Activated T-cell treated with anti-CD3 and anti-CD28 coated beads, Interleukin-2, amount 50 U/mL, for 24 hours (primary cell): ENCODE data around the gene CTIF.

Experiments
- DNase-seq: peaks from one replicate; pipeline ENCODE4 v3.0.0-alpha.2; 2020
- H3K27ac Mint-ChIP-seq: 2 replicates; pipeline ENCODE4 v1.8.0; 2020; ENCODE audit warnings: mild to moderate bottlenecking, mixed read lengths
- H3K27me3 Mint-ChIP-seq: 2 replicates; pipeline ENCODE4 v1.8.0; 2020; ENCODE audit warnings: mixed read lengths
- H3K36me3 Mint-ChIP-seq: 2 replicates; pipeline ENCODE4 v1.8.0; 2020; ENCODE audit warnings: low read depth, mixed read lengths
- H3K4me1 Mint-ChIP-seq: 2 replicates; pipeline ENCODE4 v1.8.0; 2020; ENCODE audit warnings: low read depth, mixed read lengths
- H3K4me3 Mint-ChIP-seq: 2 replicates; pipeline ENCODE4 v1.8.0; 2020; ENCODE audit warnings: mild to moderate bottlenecking, moderate library complexity, mixed read lengths
- H3K9me3 Mint-ChIP-seq: 2 replicates; pipeline ENCODE4 v1.8.0; 2020; ENCODE audit warnings: mixed read lengths

CTIF gene

DNA sequence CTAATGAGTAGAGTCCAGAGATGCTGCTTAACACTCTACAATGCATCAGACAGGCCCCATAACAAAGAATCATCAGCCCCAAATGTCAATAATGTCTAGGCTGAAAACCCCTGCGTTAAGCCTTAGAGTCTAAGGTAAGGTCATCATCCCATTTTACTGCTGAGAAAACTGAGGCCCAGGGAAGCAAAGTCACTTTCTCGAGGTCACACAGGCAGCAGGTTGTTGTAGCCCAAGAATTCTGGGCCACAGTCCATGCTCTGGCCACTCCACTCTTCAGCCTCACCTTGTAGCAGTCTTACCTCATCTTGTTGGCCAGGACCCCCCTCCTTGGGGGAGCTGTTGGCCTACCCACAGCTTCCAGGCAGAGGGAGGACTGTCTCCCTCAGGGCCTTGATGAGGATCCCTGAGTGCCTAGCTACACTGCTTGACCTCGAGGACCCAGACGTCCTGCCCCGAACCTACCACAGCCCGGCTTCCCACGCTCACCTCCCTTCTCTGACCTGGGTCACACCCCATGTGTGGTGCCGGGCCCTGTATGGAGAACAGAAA lies 357.6 kb downstream of the CTIF start:
- H3K27me3 Mint-ChIP-seq = no peaks in the 10 kb centered on the region
- H3K9me3 Mint-ChIP-seq = peaks cover 6% of the 10 kb centered on the region
- H3K4me3 Mint-ChIP-seq = no peak overlapping the region
- no peak overlapping the region for H3K27ac Mint-ChIP-seq
- peaks cover 13% of the 10 kb centered on the region for H3K4me1 Mint-ChIP-seq
- H3K36me3 Mint-ChIP-seq = no peaks in the 10 kb centered on the region
- no peak for DNase-seq

- Mint-ChIP-seq H3K9me3 (peaks cover 6% of the 10 kb centered on the region), H3K36me3 (no peaks in the 10 kb centered on the region), H3K27ac (no peak overlapping the region), H3K27me3 (no peaks in the 10 kb centered on the region), H3K4me3 (no peak overlapping the region), H3K4me1 (peaks cover 13% of the 10 kb centered on the region)
- DNase-seq = no peak
These were observed 358.2 kb downstream of the CTIF start for GRCh38 chr18:48896875-48897511.

DNA sequence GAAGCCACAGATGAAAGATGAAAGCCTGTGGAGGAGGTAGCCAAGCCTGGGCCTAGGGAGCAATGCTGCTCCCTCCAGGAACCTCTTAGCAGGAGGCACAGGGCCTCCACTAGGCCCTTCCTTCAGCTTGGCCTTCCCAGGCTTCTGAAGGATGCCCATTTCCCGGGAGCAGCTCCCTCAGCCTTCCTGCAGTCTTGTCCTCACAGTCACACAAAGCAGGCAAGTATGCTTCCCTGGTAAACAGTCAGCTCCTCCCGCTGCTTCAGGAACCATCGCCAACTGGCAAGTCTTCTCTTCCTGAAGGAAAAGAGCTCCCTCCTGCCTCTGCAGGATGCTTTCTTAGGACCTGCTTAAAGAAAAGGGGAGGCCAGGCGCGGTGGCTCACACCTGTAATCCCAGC lies 358.7 kb downstream of the CTIF start:
- Mint-ChIP-seq H3K4me1 (peaks cover 13% of the 10 kb centered on the region), H3K27me3 (no peaks in the 10 kb centered on the region), H3K4me3 (no peak overlapping the region), H3K9me3 (peaks cover 6% of the 10 kb centered on the region), H3K36me3 (no peaks in the 10 kb centered on the region), H3K27ac (no peak overlapping the region)
- DNase-seq = no peak

DNA sequence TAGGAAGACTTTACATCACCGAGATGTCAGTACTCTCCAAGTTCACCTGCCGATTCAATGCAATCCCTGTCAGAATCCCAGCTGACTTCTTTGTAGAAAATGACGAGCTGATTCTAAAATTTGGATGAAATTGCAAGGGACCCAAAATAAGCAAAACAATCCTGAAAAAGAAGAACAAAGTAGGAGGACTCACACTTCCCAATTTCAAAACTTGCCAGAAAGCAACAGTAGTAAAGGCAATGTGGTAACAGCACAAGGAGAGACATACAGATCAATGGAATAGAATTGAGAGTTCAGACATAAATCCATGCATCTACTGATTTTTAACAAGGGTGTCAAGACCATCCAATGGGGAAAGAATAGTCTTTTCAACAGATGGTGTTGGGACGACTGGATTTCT lies 359.7 kb downstream of the CTIF start:
- Mint-ChIP-seq H3K4me1 (peaks cover 13% of the 10 kb centered on the region), H3K27ac (no peak overlapping the region), H3K36me3 (no peaks in the 10 kb centered on the region), H3K4me3 (no peak overlapping the region), H3K9me3 (peaks cover 6% of the 10 kb centered on the region), H3K27me3 (no peaks in the 10 kb centered on the region)
- no peak for DNase-seq

DNA sequence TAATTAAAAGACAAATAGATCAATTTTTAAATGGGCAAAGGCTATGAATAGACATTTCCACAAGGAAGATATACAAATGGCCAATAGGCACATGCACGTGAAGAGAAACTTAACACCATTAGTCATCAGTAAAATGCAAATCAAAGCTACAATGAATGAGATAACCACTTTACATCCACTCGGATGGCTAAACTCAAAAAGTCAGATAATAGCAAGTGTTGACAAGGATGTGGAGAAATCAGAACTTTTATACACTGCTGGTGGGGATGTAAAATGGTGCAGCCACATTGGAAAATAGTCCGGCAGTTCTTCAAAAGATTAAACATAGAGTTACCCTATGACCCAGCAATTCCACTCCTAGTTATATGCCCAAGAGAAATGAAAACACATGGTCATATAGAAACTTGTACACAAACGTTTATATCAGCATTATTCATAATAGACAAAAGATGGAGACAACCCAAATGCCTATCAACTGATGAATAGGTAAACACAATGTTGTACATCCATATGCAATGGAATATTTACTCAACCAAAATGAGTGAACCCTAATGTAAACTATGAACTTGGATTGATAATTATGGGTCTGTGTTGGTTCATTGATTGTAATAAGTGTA lies 360.8 kb downstream of the CTIF start:
- no peaks in the 10 kb centered on the region for H3K27me3 Mint-ChIP-seq

GRCh38 chr18:48900469-48900868 lies 361.6 kb downstream of the CTIF start:
- no peak overlapping the region for H3K4me3 Mint-ChIP-seq
- DNase-seq = no peak
- H3K27me3 Mint-ChIP-seq = no peaks in the 10 kb centered on the region
- H3K9me3 Mint-ChIP-seq = peaks cover 14% of the 10 kb centered on the region
- H3K4me1 Mint-ChIP-seq = peaks cover 13% of the 10 kb centered on the region
- no peaks in the 10 kb centered on the region for H3K36me3 Mint-ChIP-seq
- H3K27ac Mint-ChIP-seq = no peak overlapping the region

More for the DNA sequence above, 360.8 kb downstream of the CTIF start:
- no peak for DNase-seq
- Mint-ChIP-seq H3K27ac (no peak overlapping the region), H3K36me3 (no peaks in the 10 kb centered on the region), H3K9me3 (peaks cover 14% of the 10 kb centered on the region), H3K4me1 (peaks cover 13% of the 10 kb centered on the region), H3K4me3 (no peak overlapping the region)

DNA sequence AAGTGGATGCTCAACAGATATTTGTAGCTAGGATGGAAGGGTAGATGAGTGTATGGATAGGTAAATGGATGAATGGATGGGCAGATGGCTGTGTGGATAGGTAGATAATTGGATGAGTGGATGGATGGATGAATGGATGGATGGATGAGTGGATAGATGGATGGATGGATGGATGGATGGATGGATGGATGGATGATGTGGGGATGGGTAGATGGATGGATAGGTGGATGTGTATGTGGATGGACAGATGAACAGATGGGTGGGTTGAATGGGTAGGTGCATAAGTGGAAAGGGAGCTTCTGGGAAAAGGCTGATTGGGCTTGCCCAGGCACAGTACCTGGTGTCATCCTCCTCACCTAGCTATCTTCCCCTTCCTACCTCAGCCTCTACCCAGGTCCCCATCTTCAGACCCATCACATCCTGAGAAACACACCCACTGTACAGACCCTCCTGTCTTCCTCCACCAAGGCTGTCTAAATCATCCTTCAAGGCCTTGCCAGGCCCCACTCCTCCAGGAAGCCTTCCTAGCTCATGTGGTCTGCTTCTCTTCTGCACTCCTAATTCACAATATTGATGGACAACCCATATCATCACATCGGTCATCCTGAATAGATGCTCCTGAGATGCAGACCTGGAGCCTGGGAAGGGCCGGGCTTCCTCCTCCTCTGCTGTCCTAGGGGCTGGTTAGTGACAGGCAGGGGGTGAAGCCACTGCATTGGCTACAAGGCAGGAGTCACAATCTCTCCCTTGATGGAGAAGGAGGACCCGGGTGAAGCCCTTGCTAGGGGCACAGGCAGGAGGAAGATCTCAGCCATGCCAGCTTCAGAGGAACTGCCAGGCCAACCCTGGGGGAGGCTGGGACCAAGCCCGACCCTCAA lies 362.6 kb downstream of the CTIF start:
- no peaks in the 10 kb centered on the region for H3K27me3 Mint-ChIP-seq

DNA sequence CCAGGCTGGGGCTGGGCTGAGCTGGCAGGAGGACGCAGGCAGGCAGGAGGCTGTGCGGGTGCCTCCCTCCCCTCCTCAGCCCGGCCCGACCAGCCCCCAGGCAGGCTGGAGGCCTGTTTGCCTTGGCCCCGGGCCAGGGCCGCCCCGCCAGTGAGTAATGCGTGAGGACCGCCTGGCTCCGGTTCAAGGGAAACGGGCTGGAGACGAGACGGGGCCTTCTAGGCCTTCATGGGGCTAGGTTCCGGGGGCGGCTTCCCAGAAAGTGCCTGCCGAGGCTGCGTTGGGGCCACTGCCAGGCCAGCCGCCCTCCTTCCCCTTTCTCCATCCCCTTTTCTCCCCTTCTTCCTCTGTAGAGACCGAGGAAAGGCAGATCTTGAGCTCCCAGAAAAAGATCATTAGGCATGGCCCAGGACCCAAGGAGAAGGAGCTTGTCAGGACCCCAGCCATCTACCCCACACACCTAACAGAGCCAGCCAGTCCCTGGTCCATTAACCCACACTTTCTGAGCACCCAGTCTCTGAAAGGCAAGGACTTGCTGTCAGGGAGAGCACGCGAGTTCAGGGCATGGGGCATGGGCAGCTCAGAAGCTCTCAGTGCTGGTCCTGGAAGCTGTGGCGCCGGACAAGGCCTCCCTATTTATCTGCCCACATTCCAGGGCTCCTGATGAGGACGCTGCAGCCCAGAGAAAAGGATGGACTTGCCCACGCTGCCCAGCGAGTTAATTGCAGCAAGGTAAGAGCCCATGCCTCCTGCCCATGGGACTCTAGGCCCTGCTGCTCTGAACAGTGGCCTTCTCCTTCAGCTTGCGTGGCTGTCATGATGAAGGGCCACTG lies 363.4 kb downstream of the CTIF start:
- H3K27me3 Mint-ChIP-seq = no peaks in the 10 kb centered on the region
- no peaks in the 10 kb centered on the region for H3K36me3 Mint-ChIP-seq
- peaks cover 14% of the 10 kb centered on the region for H3K9me3 Mint-ChIP-seq
- no peak overlapping the region for H3K27ac Mint-ChIP-seq
- DNase-seq = no peak
- H3K4me1 Mint-ChIP-seq = peaks cover 12% of the 10 kb centered on the region
- no peak overlapping the region for H3K4me3 Mint-ChIP-seq

More for the DNA sequence above, 362.6 kb downstream of the CTIF start:
- Mint-ChIP-seq H3K9me3 (peaks cover 14% of the 10 kb centered on the region), H3K27ac (no peak overlapping the region), H3K36me3 (no peaks in the 10 kb centered on the region), H3K4me3 (no peak overlapping the region), H3K4me1 (peaks cover 13% of the 10 kb centered on the region)
- DNase-seq = no peak

DNA sequence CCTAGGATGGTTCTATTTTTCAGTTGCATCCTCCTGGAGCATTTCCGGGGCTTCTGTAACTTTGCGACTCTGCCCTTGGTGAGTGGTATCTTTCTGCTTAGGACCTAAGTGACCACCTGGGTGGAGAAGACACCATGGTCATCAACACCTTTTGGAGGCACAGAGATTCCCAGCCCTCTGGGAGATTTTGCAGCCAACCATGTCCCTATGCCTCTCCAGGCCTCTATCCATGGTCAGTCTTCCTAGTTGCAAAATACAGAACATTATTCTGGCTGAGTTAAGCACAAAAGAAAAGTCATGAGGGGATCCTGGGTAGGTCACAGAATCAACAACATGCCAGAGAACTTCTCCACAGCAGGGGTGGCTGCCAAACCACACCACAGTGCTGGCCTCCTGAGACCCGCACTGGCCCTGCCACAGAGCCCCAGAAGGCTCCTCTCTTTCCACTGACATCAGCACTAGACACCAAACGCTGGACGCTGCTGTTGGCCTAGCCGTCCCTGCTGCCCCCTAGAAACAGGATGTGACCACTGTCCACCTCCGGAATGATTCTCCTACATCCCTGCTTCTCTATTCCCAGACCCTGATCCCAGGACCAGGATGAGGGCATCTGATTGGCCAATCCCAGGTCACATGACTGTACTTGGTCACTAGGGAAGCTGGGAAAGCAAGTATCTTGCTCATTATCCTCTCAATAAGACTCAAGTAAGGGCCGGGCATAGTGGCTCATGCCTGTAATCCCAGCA lies 364.2 kb downstream of the CTIF start:
- no peak for DNase-seq
- H3K27ac Mint-ChIP-seq = no peak overlapping the region

DNA sequence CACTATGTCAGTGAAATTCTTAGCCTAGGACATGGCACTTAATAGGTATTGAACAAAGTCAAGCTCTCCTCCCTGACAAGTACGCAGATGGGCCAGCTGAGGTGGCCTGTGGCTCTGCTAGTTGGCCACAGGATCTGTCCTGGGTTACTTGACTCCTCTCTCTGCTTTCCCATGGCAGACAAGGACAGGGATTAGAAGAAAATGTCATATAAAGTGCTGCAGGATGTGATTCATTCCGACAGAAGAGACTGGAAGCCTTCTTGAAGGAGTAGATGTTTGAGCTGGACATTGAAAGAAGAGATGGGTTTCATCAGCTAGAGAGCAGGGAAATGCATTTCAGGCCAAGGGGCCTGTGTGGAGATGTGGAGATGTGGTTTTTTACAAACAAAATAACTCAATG lies 365.3 kb downstream of the CTIF start:
- H3K27ac Mint-ChIP-seq = no peak overlapping the region

More for the DNA sequence above, 364.2 kb downstream of the CTIF start:
- H3K9me3 Mint-ChIP-seq = peaks cover 14% of the 10 kb centered on the region
- H3K4me1 Mint-ChIP-seq = peaks cover 12% of the 10 kb centered on the region
- no peaks in the 10 kb centered on the region for H3K27me3 Mint-ChIP-seq
- H3K4me3 Mint-ChIP-seq = no peak overlapping the region
- H3K36me3 Mint-ChIP-seq = no peaks in the 10 kb centered on the region

GRCh38 chr18:48904847-48905394 lies 366.1 kb downstream of the CTIF start:
- peaks cover 8% of the 10 kb centered on the region for H3K9me3 Mint-ChIP-seq
- H3K27ac Mint-ChIP-seq = no peak overlapping the region
- H3K27me3 Mint-ChIP-seq = no peaks in the 10 kb centered on the region
- no peaks in the 10 kb centered on the region for H3K36me3 Mint-ChIP-seq
- no peak overlapping the region for H3K4me3 Mint-ChIP-seq
- no peak for DNase-seq
- H3K4me1 Mint-ChIP-seq = peaks cover 18% of the 10 kb centered on the region

More for the DNA sequence above, 365.3 kb downstream of the CTIF start:
- peaks cover 14% of the 10 kb centered on the region for H3K9me3 Mint-ChIP-seq
- H3K27me3 Mint-ChIP-seq = no peaks in the 10 kb centered on the region
- no peak for DNase-seq
- no peaks in the 10 kb centered on the region for H3K36me3 Mint-ChIP-seq
- H3K4me1 Mint-ChIP-seq = peaks cover 19% of the 10 kb centered on the region
- no peak overlapping the region for H3K4me3 Mint-ChIP-seq

DNA sequence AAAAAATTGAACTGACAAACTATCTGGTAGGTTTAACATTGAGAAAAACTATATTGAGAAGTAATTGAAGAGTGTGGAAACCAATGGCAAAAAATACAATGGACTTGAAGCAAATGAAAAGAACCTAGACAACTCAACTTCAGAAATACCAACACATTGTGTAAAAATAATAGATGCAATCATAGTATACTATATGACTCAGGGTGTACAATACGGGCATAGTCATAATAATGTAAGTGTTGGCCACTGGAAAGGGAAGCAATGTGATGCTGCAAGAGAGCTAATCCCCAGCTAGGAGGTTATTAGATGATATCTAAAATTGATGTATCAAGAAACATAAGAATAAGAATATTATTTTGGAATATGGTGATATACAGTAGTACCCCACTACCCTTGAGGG lies 366.7 kb downstream of the CTIF start:
- Mint-ChIP-seq H3K36me3 (no peaks in the 10 kb centered on the region), H3K4me1 (peaks cover 13% of the 10 kb centered on the region), H3K27me3 (no peaks in the 10 kb centered on the region), H3K27ac (no peak overlapping the region), H3K4me3 (no peak overlapping the region), H3K9me3 (peaks cover 8% of the 10 kb centered on the region)
- no peak for DNase-seq

- no peaks in the 10 kb centered on the region for H3K27me3 Mint-ChIP-seq
- no peak overlapping the region for H3K4me3 Mint-ChIP-seq
- peaks cover 7% of the 10 kb centered on the region for H3K9me3 Mint-ChIP-seq
- no peak for DNase-seq
- H3K36me3 Mint-ChIP-seq = no peaks in the 10 kb centered on the region
- peaks cover 13% of the 10 kb centered on the region for H3K4me1 Mint-ChIP-seq
- H3K27ac Mint-ChIP-seq = no peak overlapping the region
These were observed 370.1 kb downstream of the CTIF start for GRCh38 chr18:48908916-48909315.
